ENCODE results near the gene NES.
A peak's percentile ranks its signal among the peaks of the same experiment; 100 is the strongest.
"Not testable (repeated sequence)": the region's sequence is repeated elsewhere in the genome, so short reads cannot be mapped to it uniquely, and the experiment has no call there.

Gene NES

DNA sequence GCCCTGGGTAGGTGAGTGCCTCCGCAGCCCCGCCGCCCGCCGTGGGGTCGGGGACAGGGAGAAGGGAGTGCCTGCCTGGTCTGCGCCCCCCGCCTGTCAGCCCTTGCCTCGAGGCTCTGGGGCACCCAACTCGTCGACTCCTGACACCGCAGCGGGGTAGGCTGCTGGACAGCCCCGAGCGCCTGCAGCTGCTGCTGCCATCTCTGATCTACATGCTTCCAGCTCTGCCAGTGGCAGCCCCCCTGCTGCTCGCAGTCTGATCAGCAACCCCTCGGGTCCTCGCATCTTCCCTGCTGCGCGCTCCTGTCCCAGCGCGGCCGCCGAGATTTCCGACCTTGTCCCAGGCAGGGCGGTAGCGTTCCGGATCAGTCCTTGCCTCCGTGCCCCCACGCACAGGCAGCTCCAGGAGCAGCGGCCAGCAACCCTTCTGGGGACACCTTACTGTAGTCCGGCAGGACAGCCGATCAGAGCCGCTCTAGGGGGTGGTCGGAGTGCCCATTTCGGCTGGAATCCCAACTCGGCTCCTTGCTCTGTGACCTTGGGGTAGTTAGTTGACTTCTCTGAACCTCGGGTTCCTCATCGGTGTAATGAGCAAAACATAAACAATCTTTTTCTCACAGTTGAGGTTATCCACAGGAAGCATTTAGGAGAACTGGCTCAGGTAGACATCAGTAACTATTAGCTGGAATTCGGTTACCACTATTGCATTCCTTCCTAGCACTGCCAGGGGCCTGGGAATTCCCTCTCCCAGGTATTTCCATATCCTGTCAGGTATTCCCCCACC, 34.8 kb downstream of the NES start:
- Mint-ChIP-seq H3K27me3 (peaks cover 96% of the 10 kb centered on the region), H3K9me3 (no peaks in the 10 kb centered on the region), H3K4me1 (peaks cover 20% of the 10 kb centered on the region), H3K4me3 (peak overlapping the region; percentile 46), H3K36me3 (ENCODE audit: insufficient read depth) (peaks cover 4% of the 10 kb centered on the region), H3K27ac (ENCODE audit: low read depth) (no peak overlapping the region)
- DNase-seq (ENCODE audit: low spot score in 2 of 2) (no peak), ATAC-seq (replicated peaks; ENCODE audit: extremely low read depth, poor library complexity, severe bottlenecking) (no peak)

DNA sequence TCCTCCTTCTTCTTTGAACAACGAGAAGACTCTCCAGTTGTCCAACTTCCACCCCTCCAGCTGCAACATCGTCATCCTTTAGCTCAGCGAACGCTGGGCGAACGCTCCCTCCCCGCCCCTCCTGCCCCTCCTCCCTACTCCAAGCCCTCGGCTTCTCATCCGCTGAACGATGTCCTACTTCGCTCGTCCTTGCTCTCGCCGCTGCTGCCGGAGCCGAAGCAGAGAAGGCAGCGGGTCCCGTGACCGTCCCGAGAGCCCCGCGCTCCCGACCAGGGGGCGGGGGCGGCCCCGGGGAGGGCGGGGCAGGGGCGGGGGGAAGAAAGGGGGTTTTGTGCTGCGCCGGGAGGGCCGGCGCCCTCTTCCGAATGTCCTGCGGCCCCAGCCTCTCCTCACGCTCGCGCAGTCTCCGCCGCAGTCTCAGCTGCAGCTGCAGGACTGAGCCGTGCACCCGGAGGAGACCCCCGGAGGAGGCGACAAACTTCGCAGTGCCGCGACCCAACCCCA, 35.4 kb downstream of the NES start, which contains the start of gene BCAN:
TSS of gene BCAN (plus strand) at position 357 of the 504 bp plus-strand sequence. CDS start 3,938 bp downstream, outside the sequence.
- H3K4me3 Mint-ChIP-seq = peak within 1 kb of the TSS; percentile 46
- peaks cover 4% of the 10 kb centered on the region for H3K36me3 Mint-ChIP-seq (ENCODE audit: insufficient read depth)
- DNase-seq (ENCODE audit: low spot score in 2 of 2) = no peak
- peaks cover 94% of the 10 kb centered on the region for H3K27me3 Mint-ChIP-seq
- no peaks in the 10 kb centered on the region for H3K9me3 Mint-ChIP-seq
- H3K27ac Mint-ChIP-seq (ENCODE audit: low read depth) = no peak within 1 kb of the TSS
- peaks cover 20% of the 10 kb centered on the region for H3K4me1 Mint-ChIP-seq
- ATAC-seq (replicated peaks; ENCODE audit: extremely low read depth, poor library complexity, severe bottlenecking) = peak; percentile 26

DNA sequence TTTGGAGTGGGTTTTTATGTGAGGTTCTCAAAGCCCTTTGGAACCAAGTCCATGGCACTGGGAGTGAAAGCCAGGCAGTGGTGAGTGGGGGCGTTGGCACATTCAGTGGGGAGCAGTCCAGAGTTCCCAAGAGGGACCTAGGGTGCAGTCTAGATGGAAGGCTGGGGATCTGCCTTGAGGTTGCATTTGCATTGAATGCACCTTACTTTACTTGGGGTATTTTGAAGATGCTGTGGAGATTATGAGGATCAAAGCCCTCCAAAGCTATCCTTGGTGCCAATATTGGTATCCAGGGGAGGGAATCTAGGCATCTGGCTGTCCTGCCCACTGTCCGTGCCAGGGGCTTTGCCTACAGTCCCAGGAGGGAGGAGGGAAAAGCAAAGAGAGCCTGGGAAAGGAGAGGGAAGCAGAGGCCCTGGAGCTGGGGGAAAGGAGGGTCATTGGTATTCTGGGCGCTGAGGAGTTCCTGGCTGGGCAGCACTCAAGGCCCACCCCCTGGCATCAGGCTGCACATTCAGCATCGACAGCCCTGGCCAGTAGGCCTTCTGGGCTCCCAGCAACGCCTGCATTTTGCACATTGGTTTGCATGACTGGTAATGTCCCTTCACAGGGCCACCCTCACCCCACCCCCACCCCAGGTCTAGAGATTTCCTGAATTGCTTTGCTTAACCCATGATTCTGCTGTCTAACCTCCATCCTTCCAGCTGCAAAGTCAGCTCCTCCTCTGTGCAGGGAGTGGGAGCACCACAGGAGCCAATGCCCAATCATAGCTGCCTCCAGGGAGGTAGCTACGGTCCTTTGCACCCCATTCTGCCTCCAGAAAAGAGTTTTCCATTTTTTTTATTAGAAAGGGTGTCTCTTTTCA, 36.1 kb downstream of the NES start:
- Mint-ChIP-seq H3K4me1 (peaks cover 20% of the 10 kb centered on the region), H3K4me3 (peak overlapping the region; percentile 39), H3K9me3 (no peaks in the 10 kb centered on the region), H3K36me3 (ENCODE audit: insufficient read depth) (peaks cover 2% of the 10 kb centered on the region), H3K27me3 (peaks cover 95% of the 10 kb centered on the region), H3K27ac (ENCODE audit: low read depth) (no peak overlapping the region)
- ATAC-seq (replicated peaks; ENCODE audit: extremely low read depth, poor library complexity, severe bottlenecking) (no peak), DNase-seq (ENCODE audit: low spot score in 2 of 2) (no peak)

DNA sequence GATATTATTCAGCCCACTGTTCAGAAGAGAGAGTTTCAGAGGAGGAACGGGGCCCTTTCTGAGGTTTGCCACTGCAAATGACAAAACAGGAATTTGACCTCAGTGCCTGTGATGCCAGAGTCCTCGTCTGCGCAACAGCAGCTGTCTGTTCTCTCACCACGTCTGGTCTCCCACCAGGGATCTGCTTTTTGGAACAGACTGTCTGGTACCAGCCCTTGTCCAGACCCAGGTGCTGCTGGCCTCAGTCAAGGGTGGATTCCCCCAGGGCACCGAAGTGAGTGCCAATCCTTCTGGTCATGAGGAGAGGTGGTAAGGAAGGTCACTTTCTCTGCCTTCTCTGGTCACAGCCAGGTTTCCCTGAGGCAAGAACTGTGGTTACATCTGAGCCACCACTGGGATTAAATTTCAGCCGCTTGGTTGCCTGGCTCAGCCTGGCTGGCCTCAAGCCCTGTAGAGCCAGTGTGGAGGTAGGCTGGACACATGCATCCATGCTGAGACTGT, 37.6 kb downstream of the NES start:
- Mint-ChIP-seq H3K9me3 (no peaks in the 10 kb centered on the region), H3K36me3 (ENCODE audit: insufficient read depth) (peaks cover 2% of the 10 kb centered on the region), H3K27me3 (peaks cover 95% of the 10 kb centered on the region), H3K27ac (ENCODE audit: low read depth) (no peak overlapping the region), H3K4me1 (peaks cover 20% of the 10 kb centered on the region), H3K4me3 (no peak overlapping the region)
- no peak for ATAC-seq (replicated peaks; ENCODE audit: extremely low read depth, poor library complexity, severe bottlenecking)
- no peak for DNase-seq (ENCODE audit: low spot score in 2 of 2)

DNA sequence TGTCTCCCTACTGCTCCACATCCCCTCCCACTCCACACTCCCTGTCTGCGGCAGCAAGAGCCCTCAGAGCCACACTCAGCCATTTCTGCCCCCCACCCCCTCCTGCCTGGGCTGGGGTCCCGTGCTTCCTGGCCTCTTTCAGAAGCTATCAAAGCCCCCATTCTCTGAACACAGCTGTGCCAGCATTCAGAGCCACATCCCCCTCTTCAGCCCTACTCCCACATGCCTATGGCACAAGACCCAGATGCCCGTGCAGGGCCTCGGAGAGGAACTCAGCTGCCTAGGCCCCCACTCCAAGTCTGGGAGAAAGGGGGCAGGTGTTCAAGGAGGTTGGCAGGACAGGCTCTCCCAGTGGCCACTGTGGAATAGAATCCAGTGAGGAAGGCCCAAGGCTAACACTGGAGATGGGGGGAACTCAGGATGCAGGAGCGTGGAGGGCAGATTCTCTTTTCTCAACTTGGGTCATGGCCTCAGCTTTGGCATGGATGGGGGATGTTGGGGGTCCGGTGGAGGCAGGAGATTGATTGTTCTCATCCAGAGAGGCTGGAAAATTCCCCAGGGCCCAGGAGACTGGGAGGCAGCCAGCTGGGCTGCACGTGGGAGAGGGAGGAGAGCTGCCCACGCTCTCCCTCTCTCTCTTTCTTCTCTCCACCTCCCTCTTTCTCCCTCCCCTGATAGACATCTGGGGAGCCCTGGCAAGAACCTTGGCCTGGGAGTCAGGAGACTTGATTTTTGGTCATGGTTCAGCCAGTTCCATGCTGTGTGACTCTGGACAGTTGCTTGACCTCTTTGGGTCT, 38.8 kb downstream of the NES start:
- Mint-ChIP-seq H3K4me1 (peaks cover 14% of the 10 kb centered on the region), H3K27me3 (peaks cover 96% of the 10 kb centered on the region), H3K27ac (ENCODE audit: low read depth) (no peak overlapping the region), H3K9me3 (no peaks in the 10 kb centered on the region), H3K4me3 (no peak overlapping the region), H3K36me3 (ENCODE audit: insufficient read depth) (no peaks in the 10 kb centered on the region)
- ATAC-seq (replicated peaks; ENCODE audit: extremely low read depth, poor library complexity, severe bottlenecking) (no peak), DNase-seq (ENCODE audit: low spot score in 2 of 2) (no peak)

DNA sequence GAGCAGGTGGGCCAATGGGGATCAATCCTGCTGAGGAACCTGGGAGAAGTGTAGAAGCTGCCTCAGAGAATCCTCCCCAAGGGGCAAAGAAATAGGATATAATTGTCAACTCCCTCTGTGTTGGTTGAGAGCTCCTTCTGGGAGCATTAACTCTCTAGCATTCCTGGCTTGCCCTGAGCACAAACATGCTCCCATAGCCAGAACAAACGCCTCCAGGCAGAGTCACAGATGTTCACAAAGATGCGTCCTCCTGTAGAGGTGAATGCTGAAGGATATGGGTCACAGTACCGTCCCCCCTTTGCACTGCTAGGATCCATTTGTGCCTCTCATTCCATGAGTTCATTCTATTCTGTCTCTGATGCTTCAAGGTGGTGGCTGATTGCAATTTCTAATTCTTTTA, 44.9 kb downstream of the NES start:
- ATAC-seq (replicated peaks; ENCODE audit: extremely low read depth, poor library complexity, severe bottlenecking) (no peak), DNase-seq (ENCODE audit: low spot score in 2 of 2) (no peak)
- no peaks in the 10 kb centered on the region for H3K36me3 Mint-ChIP-seq (ENCODE audit: insufficient read depth)
- no peak overlapping the region for H3K4me3 Mint-ChIP-seq
- no peaks in the 10 kb centered on the region for H3K9me3 Mint-ChIP-seq
- no peaks in the 10 kb centered on the region for H3K4me1 Mint-ChIP-seq
- H3K27me3 Mint-ChIP-seq = peaks cover 89% of the 10 kb centered on the region
- no peak overlapping the region for H3K27ac Mint-ChIP-seq (ENCODE audit: low read depth)

DNA sequence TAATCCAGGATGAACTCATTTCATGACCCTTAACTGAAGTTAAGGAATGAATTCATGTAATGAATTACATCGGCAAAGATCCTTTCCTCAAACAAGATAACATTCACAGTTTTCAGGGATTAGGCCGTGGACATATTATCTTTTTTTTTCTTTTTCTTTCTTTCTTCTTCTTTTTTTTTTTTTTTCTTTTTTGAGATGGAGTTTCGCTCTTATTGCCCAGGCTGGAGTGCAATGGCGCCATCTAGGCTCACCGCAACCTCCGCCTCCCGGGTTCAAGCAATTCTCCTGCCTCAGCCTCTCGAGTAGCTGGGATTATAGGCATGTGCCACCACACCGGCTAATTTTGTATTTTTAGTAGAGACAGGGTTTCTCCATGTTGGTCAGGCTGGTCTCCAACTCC, 46.1 kb downstream of the NES start:
- H3K27me3 Mint-ChIP-seq = peaks cover 92% of the 10 kb centered on the region
- not testable (repeated sequence) for ATAC-seq (replicated peaks; ENCODE audit: extremely low read depth, poor library complexity, severe bottlenecking); H3K4me3 Mint-ChIP-seq; H3K9me3 Mint-ChIP-seq; H3K36me3 Mint-ChIP-seq (ENCODE audit: insufficient read depth); DNase-seq (ENCODE audit: low spot score in 2 of 2); H3K4me1 Mint-ChIP-seq
- H3K27ac Mint-ChIP-seq (ENCODE audit: low read depth) = peak overlapping the region; percentile 38

DNA sequence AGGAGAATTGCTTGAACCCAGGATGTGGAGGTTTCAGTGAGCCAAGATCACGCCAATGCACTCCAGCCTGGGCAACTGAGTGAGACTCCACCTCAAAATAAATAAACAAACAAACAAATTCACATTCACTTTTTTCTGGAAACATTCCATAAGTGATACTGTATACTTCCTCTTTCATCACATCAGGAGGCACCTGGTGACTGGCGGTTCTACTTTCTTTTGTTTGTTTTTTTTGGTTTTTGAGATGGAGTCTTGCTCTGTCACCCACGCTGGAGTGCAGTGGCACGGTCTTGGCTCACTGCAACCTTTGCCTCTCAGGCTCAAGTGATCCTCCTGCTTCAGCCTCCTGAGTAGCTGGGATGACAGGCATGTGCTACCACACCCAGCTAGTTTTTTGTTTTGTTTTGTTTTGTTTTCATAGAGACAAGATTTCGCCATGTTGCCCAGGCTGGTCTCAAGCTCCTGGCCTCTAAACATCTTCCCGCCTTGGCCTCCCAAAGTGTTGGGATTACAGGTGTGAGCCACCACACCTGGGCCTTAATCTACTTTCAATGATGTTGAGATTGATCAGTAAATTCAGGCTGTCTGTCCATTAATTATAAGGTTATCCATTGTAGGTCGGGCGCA, 47.3 kb downstream of the NES start:
- ATAC-seq (replicated peaks; ENCODE audit: extremely low read depth, poor library complexity, severe bottlenecking) (no peak), DNase-seq (ENCODE audit: low spot score in 2 of 2) (no peak)
- H3K4me3 Mint-ChIP-seq = no peak overlapping the region
- H3K27ac Mint-ChIP-seq (ENCODE audit: low read depth) = no peak overlapping the region
- H3K9me3 Mint-ChIP-seq = no peaks in the 10 kb centered on the region
- peaks cover 91% of the 10 kb centered on the region for H3K27me3 Mint-ChIP-seq
- no peaks in the 10 kb centered on the region for H3K36me3 Mint-ChIP-seq (ENCODE audit: insufficient read depth)
- H3K4me1 Mint-ChIP-seq = peaks cover 7% of the 10 kb centered on the region

DNA sequence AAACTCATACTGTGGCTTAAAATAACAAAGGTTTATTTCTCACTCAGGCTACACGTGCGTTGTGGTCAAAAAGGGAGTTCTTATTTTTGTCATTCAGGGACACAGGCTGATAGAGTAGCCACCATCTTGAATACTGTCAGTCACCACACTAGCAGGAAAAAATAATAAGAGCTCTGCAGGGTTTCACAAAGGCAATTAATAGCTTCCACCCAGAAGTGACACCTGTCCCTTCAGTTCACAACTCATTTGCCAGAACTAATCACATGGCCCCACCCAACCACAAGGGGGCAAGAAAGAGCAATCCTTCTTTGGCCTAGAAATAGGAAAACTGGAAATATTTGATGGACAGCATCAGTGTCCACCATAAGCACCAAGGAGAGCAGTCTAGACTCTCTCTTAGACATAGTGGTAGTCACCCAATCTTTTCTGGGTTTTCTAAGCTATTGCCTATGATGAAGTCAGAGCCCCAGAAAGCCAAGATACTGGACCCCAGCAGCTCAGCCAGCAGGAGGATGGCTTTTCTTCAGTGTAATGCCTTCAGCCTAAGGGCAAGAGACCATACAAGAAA, 49.8 kb downstream of the NES start:
- DNase-seq (ENCODE audit: low spot score in 2 of 2) = no peak
- Mint-ChIP-seq H3K4me3 (no peak overlapping the region), H3K27me3 (peaks cover 88% of the 10 kb centered on the region), H3K27ac (ENCODE audit: low read depth) (no peak overlapping the region), H3K36me3 (ENCODE audit: insufficient read depth) (no peaks in the 10 kb centered on the region), H3K9me3 (no peaks in the 10 kb centered on the region), H3K4me1 (peaks cover 7% of the 10 kb centered on the region)
- no peak for ATAC-seq (replicated peaks; ENCODE audit: extremely low read depth, poor library complexity, severe bottlenecking)

DNA sequence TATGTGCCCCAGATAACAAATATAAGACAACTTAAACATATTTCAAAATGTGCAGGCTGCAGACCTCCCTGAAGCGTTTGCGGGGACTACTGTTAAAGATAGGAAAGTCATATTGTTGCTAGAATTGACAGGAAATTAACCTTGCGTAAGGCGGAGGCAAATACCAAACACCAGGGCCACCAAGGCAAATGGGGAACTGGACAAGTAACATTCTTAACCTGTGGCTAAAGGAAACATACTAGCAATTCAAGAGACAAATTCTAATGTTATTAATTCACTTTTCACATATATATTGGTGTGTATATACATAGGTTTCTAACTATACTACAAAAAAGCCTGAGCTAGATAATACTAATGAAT, 51.1 kb downstream of the NES start:
- H3K4me1 Mint-ChIP-seq = peaks cover 7% of the 10 kb centered on the region
- H3K27ac Mint-ChIP-seq (ENCODE audit: low read depth) = no peak overlapping the region
- peaks cover 88% of the 10 kb centered on the region for H3K27me3 Mint-ChIP-seq
- no peaks in the 10 kb centered on the region for H3K9me3 Mint-ChIP-seq
- DNase-seq (ENCODE audit: low spot score in 2 of 2) (no peak), ATAC-seq (replicated peaks; ENCODE audit: extremely low read depth, poor library complexity, severe bottlenecking) (no peak)
- peak overlapping the region; percentile 76 for H3K4me3 Mint-ChIP-seq
- no peaks in the 10 kb centered on the region for H3K36me3 Mint-ChIP-seq (ENCODE audit: insufficient read depth)

DNA sequence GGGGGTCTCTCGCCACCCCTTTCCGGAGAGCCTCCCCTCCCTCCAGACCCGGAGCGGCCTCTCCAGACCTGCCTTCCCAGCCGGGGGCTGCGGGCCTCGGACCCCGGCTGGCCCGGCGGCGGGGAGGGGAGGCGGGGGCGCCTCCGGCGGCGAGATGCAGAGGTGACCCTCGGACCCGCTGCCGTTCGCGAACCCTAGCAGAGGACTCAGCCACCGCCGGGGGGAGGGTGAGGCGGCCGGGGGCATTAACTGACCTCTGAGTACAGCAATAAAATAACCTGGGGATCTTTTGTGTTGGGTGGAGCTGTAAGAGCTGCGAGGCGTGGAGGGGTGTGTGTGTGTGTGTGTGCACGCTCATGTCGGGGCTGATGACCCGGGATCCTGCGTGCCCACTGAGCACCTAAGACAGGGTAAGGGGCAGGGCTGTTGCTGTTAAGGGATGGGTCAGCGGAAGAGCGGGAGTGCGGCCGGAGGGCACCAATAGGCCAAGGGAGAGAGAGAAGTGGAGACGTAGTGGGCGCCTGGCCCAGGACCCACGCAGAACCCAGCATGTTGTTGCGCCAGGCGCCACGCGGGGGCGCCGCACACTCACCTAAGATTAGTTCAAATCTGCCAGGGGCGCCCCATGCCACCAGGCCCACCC, 51.6 kb downstream of the NES start:
- Mint-ChIP-seq H3K4me3 (peak overlapping the region; percentile 76), H3K9me3 (no peaks in the 10 kb centered on the region), H3K27ac (ENCODE audit: low read depth) (no peak overlapping the region), H3K36me3 (ENCODE audit: insufficient read depth) (no peaks in the 10 kb centered on the region), H3K4me1 (peaks cover 7% of the 10 kb centered on the region), H3K27me3 (peaks cover 88% of the 10 kb centered on the region)
- DNase-seq (ENCODE audit: low spot score in 2 of 2) = peak; percentile 38 to 56
- peak; percentile 61 for ATAC-seq (replicated peaks; ENCODE audit: extremely low read depth, poor library complexity, severe bottlenecking)
